NCI-H446 treated with DMSO at 0.1 percent for 48 hours (cell line): ENCODE data around the gene TRAPPC5.

ENCODE experiments used
- DNase-seq: peaks from one replicate; lab custom pipeline; 2025; lab: John Stamatoyannopoulos, UW

TRAPPC5 gene

DNA sequence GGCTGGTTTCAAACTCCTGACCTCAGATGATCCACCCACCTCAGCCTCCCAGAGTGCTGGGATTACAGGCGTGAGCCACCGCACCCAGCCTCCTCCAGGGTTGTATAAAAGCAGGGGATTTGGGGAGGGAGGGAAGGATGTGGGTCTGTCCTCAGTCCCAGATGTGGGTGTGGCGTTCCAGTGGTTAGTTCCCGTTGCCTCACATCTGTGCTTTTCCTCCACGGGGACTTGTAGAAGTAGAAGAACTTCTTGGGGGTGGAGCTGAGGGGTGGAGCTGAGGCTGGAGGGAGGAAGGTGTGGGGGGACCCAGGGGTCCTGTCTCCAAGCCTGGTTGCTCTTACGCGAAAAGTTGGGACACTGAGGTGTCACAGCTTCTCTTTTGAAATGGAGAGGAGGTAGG, 4.3 kb upstream of the TRAPPC5 start:
- no peak for DNase-seq

- no peak for DNase-seq
Measured at GRCh38 chr19:7676854-7677253, 3.8 kb upstream of the TRAPPC5 start, which contains the start of gene MCEMP1. Gene MCEMP1 (plus strand): TSS chr19:7677090. CDS start chr19:7677121, 31 bp downstream.

- DNase-seq = no peak
Measured at GRCh38 chr19:7677669-7678311, 2.8 kb upstream of the TRAPPC5 start.

DNA sequence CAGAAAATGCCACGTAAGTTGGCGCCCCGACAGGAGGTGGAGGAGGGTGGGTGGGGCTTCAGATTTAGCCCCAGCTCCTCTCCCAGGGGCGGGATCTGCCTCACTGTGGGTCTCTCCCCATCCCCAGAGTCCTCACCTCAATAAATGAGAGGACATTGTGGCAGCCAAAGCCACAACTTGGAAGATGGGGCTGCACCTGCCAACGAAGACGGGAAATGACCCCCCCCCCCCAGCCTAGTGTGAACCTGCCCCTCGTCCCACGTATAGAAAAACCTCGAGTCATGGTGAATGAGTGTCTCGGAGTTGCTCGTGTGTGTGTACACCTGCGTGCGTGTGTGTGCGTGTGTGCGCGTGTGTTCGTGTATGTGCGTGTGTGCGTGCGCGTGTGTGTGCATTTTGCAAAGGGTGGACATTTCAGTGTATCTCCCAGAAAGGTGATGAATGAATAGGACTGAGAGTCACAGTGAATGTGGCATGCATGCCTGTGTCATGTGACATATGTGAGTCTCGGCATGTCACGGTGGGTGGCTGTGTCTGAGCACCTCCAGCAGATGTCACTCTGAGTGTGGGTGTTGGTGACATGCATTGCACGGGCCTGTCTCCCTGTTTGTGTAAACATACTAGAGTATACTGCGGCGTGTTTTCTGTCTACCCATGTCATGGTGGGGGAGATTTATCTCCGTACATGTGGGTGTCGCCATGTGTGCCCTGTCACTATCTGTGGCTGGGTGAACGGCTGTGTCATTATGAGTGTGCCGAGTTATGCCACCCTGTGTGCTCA, 1.5 kb upstream of the TRAPPC5 start:
- no peak for DNase-seq

DNA sequence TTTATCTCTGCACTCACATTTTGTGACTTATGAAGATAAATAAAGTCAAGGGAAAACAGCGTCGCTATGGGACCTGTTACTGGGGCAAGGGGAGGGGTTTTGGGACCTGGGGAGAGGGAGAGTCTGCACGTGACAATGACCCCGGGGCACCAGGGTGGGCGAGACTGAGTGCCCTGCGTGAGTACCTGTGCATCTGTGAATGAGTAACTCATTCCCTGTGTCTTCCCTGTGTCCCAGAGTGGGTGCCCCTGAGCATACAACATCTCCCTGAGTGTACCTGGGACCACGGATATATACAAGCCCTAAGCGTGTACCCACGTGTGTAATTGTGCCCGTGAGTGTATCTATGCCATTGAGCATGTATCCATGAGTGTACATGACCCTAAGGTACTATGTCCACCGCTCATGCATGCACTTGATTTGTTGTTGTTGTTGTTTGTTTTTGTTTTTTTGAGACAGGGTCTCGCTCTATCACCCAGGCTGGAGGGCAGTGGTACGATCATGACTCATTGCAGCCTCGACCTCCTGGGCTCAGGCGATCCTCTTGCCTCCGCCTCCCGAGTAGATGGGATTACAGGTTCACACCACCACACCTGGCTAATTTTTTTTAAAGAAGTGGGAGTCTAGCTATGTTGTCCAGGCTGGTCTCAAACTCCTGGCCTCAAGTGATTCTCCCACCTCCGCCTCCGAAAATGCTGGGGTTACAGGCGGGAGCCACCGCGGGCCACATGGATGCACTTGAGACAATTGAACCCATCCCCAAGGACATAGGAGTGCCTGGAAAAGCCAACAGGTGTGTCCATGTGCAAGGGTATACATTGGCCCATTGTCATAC, 645 bp upstream of the TRAPPC5 start:
- no peak for DNase-seq

- no peak for DNase-seq
Measured at GRCh38 chr19:7681340-7682174, 924 bp downstream of the TRAPPC5 start.

- DNase-seq = no peak
Measured at GRCh38 chr19:7682175-7682855, 1.7 kb downstream of the TRAPPC5 start.

- no peak for DNase-seq
Measured at GRCh38 chr19:7685546-7686445, 5.2 kb downstream of the TRAPPC5 start.

- no peak for DNase-seq
Measured at GRCh38 chr19:7687177-7687576, 6.5 kb downstream of the TRAPPC5 start.

DNA sequence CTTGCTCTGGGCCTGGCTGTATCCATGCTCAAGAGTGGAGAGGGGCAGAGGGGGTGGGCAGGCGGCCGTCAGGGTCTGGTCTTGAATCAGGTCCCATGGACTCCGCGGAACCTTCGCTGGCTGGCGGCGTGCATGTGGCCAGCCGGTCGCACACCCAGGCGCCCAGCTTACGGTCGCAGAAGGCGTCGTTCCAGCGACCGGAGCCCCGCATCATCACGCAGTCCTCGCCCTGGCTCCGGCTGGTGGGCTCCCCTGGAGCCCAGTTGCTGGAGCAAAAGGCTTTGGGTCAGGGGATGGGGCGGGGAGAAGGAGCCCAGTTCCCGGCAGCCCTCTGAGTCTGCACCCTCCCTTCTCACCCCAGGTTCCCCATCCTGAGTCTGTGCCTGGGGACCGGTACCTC, 8.5 kb downstream of the TRAPPC5 start:
- no peak for DNase-seq

DNA sequence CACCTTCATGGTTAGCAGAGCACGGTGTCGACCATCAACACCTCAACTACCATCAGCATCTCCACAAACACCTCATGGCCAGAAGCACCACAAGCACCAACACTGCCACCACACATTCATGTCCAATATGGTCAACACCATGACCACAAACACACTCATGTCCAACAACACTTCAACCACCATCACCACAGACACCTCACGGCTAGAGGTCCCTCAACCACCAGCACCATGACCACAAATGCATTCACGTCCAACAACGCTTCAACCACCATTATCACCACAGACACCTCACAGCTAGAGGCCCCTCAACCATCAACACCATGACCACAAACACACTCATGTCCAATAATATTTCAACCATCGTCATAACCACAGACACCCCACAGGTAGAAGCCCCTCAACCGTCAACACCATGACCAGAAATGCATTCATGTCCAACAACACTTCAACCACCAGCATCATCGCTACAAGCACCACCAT, 10.2 kb downstream of the TRAPPC5 start:
- no peak for DNase-seq

DNA sequence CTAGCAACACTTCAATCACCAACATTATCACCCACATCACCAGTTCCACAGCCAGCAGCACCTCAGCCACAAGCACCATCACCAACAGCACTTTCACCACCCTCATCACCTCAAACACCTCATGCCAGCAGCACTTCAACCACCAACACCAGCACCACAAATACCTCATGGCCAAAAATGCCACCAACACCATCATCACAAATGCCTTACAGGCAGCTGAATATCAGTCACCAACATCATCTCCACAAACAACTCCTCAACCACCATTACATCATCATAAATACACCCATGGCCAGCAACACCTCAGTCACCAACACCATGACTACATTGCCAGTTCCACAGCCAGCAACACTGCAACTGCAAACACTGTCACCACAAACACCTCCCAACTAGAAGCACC, 10.9 kb downstream of the TRAPPC5 start:
- DNase-seq = no peak

DNA sequence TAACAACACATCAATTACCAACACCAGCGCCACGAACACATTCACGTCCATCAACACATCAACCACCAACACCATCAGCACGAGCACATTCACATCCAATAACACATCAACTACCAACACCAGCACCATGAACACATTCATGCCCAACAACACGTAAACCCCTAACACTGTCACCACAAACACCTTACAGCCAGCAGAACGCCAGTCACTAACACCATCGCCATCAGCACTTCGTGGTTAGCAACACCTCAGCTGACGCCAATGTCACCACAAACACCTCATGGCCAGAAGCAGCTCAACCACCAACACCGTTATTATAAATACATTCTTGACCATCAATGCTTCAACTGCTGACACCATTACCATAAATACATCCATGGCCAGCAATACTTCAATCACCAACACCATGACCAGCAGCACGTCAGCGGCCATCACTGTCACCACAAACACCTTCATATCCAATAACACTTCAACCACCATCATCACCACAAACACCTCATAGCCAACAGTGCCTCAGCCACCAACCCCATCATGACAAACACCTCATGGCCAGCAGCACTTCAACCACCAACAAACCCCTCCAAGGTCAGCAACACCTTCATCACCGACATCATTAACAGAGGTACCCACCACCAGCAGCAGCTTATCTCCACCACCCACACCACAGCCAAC, 11.9 kb downstream of the TRAPPC5 start:
- no peak for DNase-seq

GRCh38 chr19:7694499-7694898, 13.9 kb downstream of the TRAPPC5 start:
- no peak for DNase-seq

GRCh38 chr19:7697721-7698287, 17.2 kb downstream of the TRAPPC5 start:
- no peak for DNase-seq

- DNase-seq = no peak
Measured at GRCh38 chr19:7698583-7698982, 17.9 kb downstream of the TRAPPC5 start.

DNA sequence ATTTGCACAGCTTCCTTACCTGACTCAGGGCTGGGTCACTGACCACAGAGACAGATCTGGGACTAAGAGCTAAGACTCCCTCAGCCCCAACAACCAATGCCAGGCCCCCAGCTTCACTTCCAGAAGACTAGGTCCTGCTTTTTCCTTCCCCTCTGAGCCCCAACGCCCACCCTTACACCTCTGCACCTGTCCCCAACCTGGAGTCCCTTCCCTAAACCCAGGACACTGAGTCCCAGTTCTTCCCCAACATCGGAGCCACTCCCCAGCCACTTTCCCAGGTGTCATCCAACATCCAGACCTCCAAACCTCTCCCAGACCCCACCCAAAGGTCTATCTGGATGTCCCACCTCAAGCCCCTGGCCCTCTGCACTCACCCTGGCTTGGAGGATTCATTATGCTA, 18.4 kb downstream of the TRAPPC5 start:
- no peak for DNase-seq

GRCh38 chr19:7699417-7700401, 19.1 kb downstream of the TRAPPC5 start:
- no peak for DNase-seq
